ENCODE data around the gene ENDOG. TPM values are rescaled to one million over a fixed set of nuclear protein-coding genes. Genes with fewer than 3 reads are reported as not detected.
"Not testable (repeated sequence)": the region's sequence is repeated elsewhere in the genome, so short reads cannot be mapped to it uniquely, and the experiment has no call there.

ENDOG gene
- total RNA-seq, 3 donors from 2014 or later, result 30.2 to 56.1 (median 37.9) TPM

DNA sequence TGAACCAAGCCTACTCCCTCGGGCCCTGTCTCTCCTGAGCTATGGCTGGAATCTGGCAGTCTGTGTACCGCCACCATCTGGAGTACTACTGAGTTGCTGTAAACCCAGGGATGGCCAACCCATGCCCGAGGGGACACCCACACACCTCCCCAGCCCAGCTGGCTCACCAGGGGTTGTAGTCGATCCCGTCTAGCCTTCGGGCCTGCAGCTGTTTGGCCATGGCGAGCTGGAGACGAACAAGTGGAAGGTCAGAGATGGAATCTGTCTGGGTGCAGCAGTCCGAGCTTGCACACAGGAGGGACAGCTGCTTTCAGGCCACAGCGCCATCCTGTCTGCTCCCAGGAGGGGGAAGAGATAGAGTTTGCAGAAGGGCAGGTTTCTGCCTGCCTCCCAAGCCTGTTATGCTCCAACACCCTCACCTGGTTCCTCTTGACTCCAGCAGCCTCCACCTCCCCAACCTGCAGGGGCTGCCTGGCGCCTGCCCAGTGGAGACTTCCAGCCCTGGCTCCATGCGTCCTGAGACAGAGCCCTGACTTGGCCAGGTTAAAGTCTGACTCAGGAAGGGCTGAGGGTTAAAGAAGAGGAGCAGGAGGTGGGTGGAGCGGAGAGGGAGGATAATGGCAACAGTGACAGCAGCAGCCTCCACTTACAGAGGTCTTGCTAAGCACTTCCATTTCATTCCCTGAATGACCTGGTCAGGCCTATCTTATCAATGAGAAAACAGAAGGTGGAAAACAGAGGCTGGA, 27.1 kb downstream of the ENDOG start:
- no peak for TF ChIP-seq CTCF (IDR thresholded peaks at IDR 0.05)
- DNase-seq (no peak), ATAC-seq (no peak)
- H3K4me1 ChIP-seq (ENCODE audit: low read depth), result no peaks in the 10 kb centered on the region
- intact Hi-C loops (cut with DNase I, micrococcal nuclease), result no loop called here
- peaks cover under 1% of the 10 kb centered on the region for H3K9me3 ChIP-seq
- H3K4me3 ChIP-seq, result no peak overlapping the region
- H3K36me3 ChIP-seq (ENCODE audit: low read depth), result no peaks in the 10 kb centered on the region

- Histone ChIP-seq H3K9me3 (peaks cover 8% of the 10 kb centered on the region), H3K4me3 (no peak overlapping the region), H3K36me3 (ENCODE audit: low read depth) (no peaks in the 10 kb centered on the region), H3K4me1 (ENCODE audit: low read depth) (no peaks in the 10 kb centered on the region)
- intact Hi-C loops (cut with DNase I, micrococcal nuclease), result no loop called here
- no peak for TF ChIP-seq CTCF (IDR thresholded peaks at IDR 0.05)
- ATAC-seq (no peak), DNase-seq (no peak)
These were observed 28.4 kb downstream of the ENDOG start for GRCh38 chr9:128846680-128847030.

DNA sequence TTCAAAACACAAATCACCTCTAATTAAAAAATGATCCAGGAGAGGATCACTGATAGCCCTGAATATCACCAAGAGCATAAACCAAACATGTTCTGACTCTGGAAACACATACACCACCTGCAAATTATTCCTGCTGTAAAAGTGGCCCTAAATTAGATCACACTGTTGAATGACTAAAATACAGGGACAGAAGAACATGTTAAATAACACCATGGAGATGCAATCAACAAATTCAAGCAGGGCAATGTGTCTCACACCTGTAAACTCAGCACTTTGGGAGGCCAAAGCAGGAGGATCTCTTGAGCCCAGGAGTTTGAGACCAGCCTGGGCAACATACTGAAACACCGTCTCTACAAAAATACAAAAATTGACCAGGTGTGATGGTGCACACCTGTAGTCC, 29.5 kb downstream of the ENDOG start:
- no peaks in the 10 kb centered on the region for H3K4me1 ChIP-seq (ENCODE audit: low read depth)
- ATAC-seq (no peak), DNase-seq (no peak)
- peaks cover 8% of the 10 kb centered on the region for H3K9me3 ChIP-seq
- no peak for TF ChIP-seq CTCF (IDR thresholded peaks at IDR 0.05)
- H3K4me3 ChIP-seq, result no peak overlapping the region
- H3K36me3 ChIP-seq (ENCODE audit: low read depth), result no peaks in the 10 kb centered on the region
- intact Hi-C loops (cut with DNase I, micrococcal nuclease), result no loop called here

DNA sequence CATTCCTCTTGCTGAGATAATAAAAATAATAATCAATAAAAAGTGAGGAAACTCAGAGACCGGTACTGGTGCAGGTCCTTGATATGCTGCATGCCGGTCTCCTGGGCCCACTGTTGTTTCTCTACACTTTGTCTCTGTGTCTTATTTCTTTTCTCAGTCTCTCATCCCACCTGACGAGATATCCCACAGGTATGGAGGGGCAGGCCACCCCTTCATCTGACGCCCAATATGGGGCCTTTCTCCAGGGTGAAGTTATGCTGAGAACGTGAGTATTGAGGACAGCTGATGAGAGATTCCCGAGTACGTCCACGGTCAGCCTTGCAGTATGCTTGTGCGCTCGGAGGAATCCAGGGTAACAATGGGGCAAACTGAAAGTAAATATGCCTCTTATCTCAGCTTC, 32.7 kb downstream of the ENDOG start:
- H3K36me3 ChIP-seq (ENCODE audit: low read depth); H3K4me1 ChIP-seq (ENCODE audit: low read depth); ATAC-seq; H3K9me3 ChIP-seq; intact Hi-C loops (cut with DNase I, micrococcal nuclease); DNase-seq; H3K4me3 ChIP-seq: not testable (repeated sequence)

GRCh38 chr9:128851779-128852600, 33.7 kb downstream of the ENDOG start:
- ATAC-seq (peak; percentile 40), DNase-seq (peak in 2 of 3 donors; percentile 18 to 66)
- intact Hi-C loops (cut with DNase I, micrococcal nuclease); H3K36me3 ChIP-seq (ENCODE audit: low read depth); H3K9me3 ChIP-seq; H3K4me3 ChIP-seq; H3K4me1 ChIP-seq (ENCODE audit: low read depth): not testable (repeated sequence)
- peak; percentile 23 for TF ChIP-seq CTCF (IDR thresholded peaks at IDR 0.05)

- DNase-seq; intact Hi-C loops (cut with DNase I, micrococcal nuclease); H3K36me3 ChIP-seq (ENCODE audit: low read depth); H3K4me3 ChIP-seq; H3K9me3 ChIP-seq; H3K4me1 ChIP-seq (ENCODE audit: low read depth); ATAC-seq: not testable (repeated sequence)
These were observed 34.3 kb downstream of the ENDOG start for GRCh38 chr9:128852646-128853045.

GRCh38 chr9:128854454-128854853, 36.2 kb downstream of the ENDOG start:
- H3K4me1 ChIP-seq (ENCODE audit: low read depth); H3K9me3 ChIP-seq; intact Hi-C loops (cut with DNase I, micrococcal nuclease); H3K4me3 ChIP-seq; H3K36me3 ChIP-seq (ENCODE audit: low read depth); ATAC-seq: not testable (repeated sequence)
- DNase-seq, result peak in 1 of 3 donors; percentile 5

GRCh38 chr9:128858476-128858875, 40.2 kb downstream of the ENDOG start:
- peak in 1 of 3 donors; percentile 3 for DNase-seq
- H3K4me3 ChIP-seq; intact Hi-C loops (cut with DNase I, micrococcal nuclease); H3K4me1 ChIP-seq (ENCODE audit: low read depth); ATAC-seq; H3K36me3 ChIP-seq (ENCODE audit: low read depth); H3K9me3 ChIP-seq: not testable (repeated sequence)
